ENCODE data around the gene ARMC8.

The ARMC8 gene

DNA sequence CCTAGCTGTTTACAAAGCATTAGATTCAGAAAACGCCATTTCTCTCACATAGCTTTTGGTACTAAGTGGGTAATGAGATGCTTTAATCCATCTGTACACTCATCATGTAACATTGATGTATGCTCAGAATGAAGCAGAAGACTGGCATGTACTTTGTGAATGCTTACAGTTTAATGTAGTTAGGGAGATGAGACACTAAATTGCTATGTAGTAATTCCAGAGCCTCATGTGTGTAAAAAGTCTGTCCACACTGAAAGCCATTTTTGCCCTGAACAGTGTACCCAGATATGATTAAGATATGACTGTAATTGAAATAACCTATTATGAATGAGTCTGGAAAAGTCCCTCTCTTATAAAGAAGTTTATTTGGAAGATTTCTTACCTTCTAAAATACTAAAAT lies 66.5 kb downstream of the ARMC8 start:
- no peak for DNase-seq

DNA sequence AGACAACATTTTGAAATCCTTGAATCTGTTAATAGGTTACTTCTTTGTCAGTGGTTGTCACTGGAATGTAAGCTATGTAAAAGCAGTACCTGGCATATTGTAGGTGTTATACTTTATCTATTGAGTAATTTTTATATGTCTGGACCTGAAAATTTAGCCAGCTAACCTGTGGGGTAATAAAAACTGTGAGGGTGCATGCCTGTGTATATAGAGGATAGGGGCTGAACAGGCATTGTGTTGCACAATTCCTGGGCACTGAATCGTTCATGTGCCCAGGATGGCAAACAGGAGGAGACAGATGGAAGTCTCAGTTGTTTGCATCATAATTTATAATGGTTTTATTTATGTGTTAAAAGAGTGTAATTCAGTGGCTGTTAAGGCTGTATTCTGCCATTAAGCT lies 67.1 kb downstream of the ARMC8 start:
- no peak for DNase-seq

DNA sequence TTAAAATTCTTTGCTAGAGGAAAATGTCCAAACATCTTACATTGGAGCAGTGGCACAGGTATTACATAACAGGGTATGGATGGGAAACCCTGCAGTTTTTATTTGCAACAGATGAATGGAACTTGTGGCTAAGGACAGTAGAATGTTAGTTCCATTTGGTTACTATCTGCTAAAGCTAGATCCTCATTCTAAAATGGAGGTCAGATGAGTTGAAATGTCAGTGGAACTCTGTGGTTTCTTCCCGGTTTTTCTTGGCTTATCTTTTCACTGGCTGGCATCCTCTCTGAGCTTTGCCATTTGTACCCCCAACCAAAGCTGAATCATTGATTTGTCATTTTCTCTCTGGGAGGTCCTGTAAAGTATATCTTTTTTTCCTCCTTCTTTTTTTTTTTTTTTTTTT lies 68.9 kb downstream of the ARMC8 start:
- no peak for DNase-seq

DNA sequence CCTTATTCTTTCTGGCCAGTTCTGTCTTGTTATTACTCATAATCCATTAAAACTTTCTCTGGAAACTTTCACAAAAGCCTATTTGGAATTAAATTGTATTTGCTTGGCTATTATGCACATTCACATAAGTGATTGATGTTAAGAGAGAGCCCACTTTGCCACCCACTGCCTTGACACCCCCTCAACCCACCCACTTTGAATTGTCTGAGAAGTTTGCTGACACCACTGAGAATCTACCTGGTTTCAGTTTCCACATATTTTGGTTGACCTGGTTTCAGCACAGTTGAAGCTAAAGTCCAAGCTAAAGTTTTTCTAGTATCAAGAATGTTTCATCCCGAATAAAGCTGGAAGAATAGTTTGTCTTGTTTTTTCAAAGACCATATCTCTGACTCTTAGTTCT lies 70.9 kb downstream of the ARMC8 start:
- DNase-seq: no peak

DNA sequence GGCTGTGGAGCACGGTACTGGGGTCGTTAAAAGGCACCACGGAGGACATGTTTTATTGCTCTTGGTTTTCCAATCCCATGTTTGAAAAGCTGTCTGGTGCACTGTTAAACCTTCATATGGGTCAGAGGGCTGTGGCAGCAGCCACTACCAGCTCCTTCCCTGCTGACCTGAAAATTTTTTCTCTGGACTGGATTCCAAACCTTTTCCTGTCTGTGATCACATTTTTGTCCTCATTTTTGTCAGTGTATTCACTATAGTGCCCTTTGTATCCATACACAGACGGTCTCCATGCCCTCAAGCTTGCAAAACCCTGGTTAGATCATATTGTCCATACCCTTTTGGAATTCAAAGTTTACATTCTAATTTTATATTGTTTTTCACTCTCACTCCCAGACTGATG lies 72.0 kb downstream of the ARMC8 start:
- no peak for DNase-seq

DNA sequence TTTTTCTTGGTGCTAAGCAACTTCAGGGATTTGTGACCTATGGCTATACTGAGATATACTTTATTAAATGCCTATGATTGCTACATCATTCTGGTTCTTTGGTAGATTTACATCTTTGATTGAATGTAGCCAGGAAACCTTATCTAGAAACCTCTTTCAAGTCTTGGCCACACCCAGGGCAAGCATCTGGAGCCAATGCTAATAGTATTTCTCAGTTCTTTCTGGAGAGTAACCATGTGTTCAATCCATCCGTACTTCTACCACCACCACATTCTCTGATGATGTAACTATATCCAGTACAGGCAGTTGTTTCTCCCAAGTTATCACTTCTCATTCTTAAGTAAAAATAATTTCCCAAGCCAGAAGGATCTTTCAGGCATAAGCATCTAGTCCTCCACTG lies 73.5 kb downstream of the ARMC8 start:
- no peak for DNase-seq

DNA sequence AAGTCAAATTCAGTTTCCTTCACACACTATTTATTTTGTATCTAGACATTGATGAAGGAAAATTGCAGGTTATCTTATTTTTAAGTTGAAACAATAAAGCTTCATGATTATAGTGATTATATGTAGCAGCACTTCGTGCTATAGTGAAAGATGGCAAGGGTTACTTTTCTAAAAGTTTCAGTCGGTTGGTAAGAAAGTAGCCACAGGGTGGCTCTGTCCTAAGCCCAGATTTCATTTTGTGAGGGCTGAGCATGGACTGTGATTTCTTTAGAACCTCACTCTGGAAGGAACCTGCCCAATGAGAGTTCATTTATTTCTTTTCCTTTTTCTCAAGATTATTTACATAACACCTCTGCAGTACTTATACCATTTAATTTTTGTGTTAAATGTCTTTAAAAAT lies 76.0 kb downstream of the ARMC8 start:
- no peak for DNase-seq

DNA sequence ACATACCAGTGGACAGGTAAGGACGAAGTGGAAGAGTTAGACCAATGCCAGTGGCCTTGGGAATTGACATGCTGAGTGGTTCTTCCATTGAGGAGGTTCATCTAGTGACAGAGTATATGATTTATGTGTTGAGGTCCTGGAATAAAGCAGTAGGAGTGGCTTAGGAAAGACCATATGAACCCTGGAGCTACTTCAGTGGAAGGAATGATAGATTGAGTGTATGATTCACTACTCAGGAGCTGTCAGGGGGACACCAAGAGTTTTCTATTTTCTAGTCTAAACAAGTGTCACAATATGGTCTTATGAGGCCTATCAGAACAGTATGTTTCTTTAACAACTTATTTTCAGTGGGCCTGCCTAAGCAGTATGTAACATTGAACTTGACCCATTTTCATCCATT lies 78.6 kb downstream of the ARMC8 start:
- DNase-seq: no peak

DNA sequence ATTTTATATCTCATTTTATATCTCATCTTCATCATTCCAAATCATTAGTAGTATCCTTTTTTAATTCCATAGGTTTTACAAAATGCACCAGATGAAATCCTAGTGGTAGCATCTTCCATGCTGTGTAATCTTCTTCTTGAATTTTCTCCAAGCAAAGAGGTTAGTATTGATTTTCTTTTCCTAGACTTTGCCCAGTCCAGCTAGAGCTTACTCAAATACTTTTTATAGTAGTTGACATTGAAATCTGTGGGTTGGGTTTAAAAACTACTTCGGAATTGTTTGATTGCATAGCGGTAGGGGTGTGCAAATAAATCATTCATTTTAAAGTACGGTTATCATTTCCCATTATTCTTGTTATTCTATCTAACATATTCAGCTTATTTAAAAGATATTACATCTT lies 80.0 kb downstream of the ARMC8 start:
- no peak for DNase-seq

DNA sequence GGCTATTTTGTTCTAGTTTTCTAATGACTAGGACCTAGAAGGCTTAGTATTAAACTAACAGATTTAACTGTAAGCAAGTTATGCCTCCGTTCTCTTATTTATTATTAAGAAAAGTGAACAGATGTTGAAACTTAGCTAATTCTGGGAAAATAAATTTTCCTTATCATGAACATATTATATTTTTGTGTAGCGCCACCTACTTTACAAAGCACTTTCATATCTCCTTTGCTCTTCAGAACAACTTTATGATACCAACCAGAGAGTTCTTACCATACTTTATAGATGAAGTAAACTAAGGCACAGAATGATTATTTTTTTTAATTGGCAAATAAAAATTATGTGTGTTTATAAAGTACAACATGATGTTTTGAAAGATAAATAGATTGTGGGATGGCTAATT lies 83.1 kb downstream of the ARMC8 start:
- no peak for DNase-seq

DNA sequence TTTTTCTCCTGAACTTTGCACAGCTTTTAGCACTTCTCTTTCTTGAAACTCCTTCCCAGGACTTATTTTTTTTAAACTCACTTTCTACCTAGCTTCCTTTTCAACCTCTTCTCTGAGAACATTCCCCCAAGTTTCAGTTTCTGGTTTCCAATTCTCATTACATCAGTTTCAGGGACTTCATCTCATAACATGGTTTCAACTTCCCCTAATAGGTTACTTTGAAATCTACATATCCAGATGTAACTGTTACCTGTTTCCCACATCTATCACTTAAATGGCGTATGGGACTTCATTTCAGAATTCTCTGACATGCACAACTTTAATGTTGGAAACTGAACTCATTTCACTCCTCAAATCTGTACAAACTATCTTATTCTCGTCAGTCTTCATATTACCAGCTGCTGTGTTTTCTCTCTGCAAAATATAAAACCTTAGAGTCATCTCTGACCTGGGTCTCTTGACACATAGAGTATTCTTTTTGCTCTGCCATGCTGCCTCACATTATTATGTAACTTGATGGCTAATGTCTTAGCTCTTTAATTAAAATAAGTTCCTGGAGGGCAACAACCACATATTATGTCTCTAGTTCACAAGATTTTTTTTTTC lies 84.2 kb downstream of the ARMC8 start:
- no peak for DNase-seq

DNA sequence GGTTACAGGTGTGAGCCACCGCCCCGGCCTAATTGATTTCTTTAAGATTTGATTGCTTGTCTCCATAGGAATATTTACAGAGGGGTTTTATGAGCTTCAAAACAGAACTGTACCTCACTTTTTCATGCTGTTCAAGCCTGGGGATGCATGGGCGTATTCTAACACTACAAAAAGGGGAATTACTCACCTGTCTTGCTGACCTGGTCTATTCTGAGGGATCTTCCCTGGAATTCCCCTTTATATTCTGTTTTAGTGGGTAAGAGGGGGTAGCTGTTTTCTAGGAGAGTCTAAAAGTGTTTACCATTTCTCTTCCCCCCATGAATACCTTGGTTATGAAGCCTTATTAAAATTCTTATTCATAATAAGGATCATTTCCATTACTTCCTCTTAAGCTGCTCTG lies 94.5 kb downstream of the ARMC8 start:
- no peak for DNase-seq

DNA sequence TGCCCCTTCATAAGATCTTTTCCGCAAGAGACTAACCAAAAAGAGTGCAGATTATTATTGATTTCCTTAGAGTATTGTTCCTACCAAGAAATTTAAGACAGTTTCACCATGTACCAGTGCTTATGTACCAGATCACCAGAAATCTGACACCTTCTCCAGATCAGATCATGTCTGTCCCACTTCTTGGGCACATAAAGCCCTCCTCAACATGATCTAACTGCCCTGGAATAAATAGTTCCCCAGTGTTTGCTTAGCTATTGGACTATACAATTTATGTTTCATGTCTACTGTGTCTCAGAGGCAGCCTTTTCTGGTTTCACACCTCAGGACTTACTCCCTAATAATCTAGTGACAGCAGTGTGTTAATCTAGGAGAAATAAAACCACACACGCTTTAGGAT lies 95.7 kb downstream of the ARMC8 start:
- DNase-seq: no peak

DNA sequence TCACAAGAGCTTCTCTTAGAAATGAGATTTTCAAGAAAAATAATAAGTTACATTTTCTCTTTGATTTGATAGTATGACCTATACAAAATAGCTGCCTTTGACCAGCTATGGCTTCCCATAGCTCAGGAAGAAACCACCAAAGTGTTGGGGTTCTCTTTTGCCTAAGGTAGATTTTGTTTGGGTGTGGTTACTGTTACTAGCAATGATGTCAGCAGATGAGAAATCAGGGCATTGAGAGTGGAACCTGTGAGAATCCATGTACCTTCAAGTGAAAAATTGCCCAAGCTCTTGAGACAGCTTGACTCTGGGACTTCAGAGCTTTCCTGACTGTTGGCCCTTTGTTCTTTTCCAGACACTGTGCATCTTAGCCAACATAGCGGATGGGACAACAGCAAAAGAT lies 97.0 kb downstream of the ARMC8 start:
- DNase-seq: no peak

DNA sequence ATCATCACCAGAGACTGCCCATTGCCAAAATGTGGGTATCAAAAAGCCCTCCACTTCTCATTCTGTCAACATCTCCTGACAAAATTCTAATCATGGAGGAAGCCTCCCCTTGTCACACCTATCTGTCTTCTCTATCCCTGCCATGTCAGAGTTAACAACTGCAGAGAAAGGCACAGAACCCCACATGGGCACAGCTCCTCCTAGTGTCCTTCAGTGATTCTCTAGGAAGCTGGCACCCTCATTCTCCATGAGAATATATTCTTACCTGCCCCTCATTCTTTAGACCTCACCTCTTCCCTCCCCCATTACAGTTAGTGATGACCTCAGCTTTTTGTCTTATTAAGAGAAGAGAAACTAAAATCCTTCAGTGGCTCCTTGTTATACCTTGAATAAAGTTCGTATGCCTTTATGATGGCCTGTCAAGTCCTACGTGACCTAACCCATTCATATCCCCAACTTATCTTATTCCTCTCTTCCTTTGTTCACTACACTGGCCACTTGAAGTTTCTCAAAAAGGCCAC lies 97.9 kb downstream of the ARMC8 start:
- no peak for DNase-seq

DNA sequence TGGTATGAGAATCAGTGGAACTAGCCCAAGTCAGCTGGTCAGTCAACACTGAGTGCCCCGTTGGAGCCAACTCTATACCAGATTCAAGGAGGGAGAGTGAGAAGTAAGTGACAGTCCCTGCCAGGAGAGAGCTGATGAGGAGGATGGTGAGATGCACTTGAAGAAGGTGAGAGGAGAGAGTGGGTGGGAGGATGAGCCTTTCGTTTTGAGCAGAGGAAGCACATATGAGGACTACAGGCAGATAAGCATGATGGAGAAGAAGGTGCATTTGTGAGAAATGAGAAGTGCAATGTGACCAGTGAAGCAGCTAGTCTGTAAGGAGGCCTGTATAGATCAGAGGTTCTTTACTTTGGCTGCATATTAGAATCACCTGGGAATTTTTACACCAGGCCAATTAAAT lies 102.2 kb downstream of the ARMC8 start:
- DNase-seq: no peak

DNA sequence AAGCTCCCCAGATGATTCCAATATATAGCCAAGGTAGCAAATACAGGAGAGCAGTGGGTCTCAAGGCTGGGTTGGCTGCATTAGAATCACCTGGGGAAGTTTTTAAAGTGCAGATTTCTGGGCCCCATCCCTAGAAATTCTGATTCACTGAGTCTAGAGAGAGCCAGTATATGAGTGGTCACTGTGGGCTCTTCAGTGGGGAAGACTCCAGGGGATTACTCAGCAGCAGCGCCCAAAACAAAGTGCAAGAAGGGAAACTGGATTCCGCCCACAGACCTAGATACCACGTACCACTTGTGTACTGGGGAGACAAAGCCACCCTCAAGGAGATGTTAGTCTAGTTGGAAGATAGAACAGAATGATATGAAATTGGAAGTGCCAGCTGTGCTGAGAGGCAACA lies 102.6 kb downstream of the ARMC8 start:
- no peak for DNase-seq

DNA sequence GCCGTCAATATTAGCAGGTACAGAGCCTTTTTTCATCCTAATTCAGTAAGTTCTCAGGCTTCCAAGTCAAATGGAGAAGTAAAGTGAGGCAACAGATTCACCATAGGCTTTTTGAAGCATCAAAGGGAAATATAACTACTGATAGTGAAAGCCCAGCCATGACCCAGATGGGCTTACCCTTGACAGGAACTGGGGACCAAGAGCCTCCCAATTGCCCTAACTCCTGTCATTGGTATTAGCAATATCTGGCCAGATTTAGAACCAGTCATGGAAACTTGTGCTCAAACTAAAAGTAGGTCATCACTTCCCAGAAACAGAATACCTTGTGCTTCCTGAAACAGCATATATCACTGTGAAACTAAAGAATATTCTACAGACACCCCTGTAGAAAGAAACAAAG lies 109.5 kb downstream of the ARMC8 start:
- no peak for DNase-seq

DNA sequence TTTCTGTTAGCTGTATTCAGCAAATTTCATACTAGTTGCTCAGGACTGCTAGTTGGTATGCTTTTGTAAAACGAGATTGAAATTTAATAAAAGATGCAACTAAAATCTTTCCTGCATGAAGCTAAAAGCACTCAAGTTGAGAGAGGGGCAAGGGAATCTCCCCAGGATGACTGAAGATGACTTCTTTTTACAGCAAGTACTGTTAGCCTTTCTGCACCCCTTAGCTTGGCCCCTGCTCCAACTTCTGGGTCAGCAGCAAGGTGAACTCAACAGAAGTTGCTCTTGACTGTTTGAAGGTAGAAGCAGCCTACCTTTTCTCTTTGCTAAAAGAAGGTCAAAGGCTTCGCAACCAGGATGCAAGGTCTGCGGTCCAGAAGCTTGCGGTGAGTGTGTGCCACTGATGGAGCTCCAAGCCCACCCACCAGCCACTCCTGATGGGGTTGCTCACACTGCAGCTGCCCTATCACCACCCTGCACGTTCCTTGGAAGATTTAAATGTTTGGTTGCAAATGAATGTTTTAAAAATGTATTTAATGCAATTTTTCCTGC lies 110.0 kb downstream of the ARMC8 start:
- DNase-seq: no peak

DNA sequence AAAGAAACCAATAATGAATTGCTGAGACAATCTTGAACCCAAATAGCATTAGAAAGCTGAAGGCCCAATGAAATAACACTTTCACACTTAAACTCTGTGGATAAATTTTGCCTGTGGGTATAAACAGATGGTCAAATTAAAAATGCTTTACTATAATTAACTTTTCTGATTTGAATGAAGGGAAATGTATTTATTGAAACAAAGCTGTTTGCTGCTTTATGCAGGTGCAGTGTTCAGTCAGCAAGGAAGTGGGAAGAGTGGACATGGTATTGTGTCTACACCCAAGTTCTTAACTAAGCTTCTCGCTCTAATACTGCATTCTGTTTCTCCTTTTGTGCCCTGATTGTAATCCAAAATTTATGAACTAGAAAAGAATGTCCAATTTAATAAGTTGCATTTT lies 110.8 kb downstream of the ARMC8 start:
- DNase-seq: no peak

DNA sequence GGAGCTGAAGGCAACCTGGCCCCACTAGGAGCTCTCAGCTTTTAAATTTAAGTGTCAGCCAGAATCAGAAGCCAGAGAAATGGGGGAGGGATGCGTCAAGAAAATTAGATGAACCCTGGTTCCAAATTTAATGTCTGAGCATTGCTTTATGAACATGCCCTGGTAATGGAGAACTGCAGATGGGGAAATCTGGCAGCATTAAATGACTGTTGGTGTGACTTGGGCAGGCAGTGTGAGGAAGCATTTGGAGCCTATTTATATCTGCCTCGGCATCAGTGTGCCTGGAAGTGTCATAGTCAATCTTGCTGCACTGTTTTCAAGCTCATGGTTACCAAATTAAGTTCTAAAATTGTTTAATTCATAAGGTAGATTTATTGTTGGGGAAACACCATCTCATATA lies 113.5 kb downstream of the ARMC8 start:
- DNase-seq: no peak

DNA sequence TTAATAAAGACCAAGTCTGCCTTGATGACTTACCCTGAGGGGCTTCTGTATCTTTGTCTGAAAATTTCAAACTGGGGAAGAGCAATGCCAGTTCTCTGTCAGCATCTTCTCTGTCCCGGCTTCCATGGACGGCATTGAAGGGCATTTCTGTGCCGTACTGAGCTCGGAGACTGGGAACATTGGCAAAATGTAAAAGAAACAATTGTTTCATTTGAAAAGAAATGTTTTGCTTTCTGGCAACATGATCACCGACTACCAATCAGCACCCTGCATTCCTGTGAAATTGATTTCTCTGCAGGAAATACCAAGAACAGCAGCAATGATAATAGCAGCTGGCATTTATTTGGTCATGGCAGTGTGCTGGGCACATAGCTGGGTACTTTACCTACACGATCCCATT lies 116.4 kb downstream of the ARMC8 start:
- no peak for DNase-seq

DNA sequence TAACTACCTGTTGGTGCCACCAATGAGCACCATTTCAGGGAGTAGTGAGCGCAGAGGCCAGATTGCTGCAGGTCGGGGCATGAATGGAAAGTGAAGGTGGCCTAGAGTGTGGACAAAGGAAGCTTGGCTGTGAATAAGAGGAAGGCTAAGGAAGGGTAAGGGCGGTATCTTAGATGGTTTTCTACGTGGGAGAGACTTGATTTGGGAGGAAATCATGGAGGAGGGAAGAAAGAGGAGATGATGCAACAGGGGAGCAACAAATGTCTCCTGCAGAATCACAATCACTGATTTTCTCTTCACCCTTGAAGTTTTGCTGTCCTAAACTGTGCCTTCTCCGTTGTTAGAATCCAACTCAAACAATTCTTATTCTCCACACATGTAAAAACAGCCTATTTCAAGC lies 120.8 kb downstream of the ARMC8 start:
- no peak for DNase-seq

DNA sequence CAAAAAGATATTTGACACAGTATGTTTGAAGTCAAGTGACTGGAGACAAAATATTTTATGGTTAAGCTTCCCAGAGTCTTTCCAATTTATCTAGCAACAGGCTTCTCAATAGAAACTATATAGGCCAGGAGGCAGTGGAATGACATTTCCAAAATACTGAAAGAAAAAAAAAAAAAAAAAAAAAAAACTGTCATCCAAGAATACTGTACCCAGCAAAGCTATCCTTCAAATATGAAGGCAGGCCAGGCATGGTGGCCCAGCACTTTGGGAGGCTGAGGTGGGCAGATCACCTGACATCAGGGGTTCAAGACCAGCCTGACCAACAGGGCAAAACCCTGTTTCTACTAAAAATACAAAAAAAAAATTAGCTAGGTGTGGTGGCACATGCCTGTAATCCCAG lies 121.7 kb downstream of the ARMC8 start:
- no peak for DNase-seq

DNA sequence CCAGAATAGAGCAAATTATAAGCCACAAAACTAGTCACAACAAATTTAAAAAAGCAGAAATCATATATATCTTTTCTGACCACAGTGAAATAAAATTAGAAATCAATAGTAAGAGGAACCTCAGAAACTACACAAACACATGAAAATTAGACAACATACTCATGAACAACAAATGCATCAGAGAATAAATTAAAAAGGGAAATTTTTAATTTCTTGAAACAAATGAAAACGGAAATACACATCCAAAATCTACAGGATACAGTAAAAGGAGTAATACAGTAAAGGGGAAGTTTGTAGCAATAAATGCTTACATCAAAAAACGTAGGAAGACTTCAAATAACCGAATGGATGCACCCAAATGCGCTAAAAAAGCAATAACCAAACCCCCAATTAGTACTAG lies 123.4 kb downstream of the ARMC8 start:
- no peak for DNase-seq

Measured in left hindlimb (tissue), 1 donor.